ENCODE results near the gene SMAD6. TPM values are rescaled to one million over a fixed set of nuclear protein-coding genes. Genes with fewer than 3 reads are reported as not detected.

SMAD6 gene
- total RNA-seq, 1 experiment from 2014 or later, result 58.6 TPM

- no peak overlapping the region for H3K27ac Mint-ChIP-seq (ENCODE audit: unreplicated experiment)
- no TSS peak for BruUV-seq (replicated peaks)
- CTCF ChIA-PET, result no interaction called here
- no peaks in the 10 kb centered on the region for H3K36me3 Mint-ChIP-seq (ENCODE audit: insufficient read depth, unreplicated experiment)
- no peak overlapping the region for H3K4me3 Mint-ChIP-seq (ENCODE audit: low read depth, unreplicated experiment)
- no peaks in the 10 kb centered on the region for H3K27me3 Mint-ChIP-seq (ENCODE audit: unreplicated experiment)
- DNase-seq, result no peak
- no peaks in the 10 kb centered on the region for H3K4me1 Mint-ChIP-seq (ENCODE audit: low read depth, unreplicated experiment)
- intact Hi-C loops (cut with micrococcal nuclease; ENCODE audit: unreplicated experiment), result no loop called here
- H3K9me3 Mint-ChIP-seq (ENCODE audit: low read depth, unreplicated experiment), result peaks cover 5% of the 10 kb centered on the region
- TF ChIP-seq CTCF (IDR thresholded peaks at IDR 0.05; ENCODE audit: unreplicated experiment), result no peak
These were observed 21.5 kb upstream of the SMAD6 start for GRCh38 chr15:66680502-66680901.

GRCh38 chr15:66681395-66681794, 20.6 kb upstream of the SMAD6 start:
- Mint-ChIP-seq H3K36me3 (ENCODE audit: insufficient read depth, unreplicated experiment) (no peaks in the 10 kb centered on the region), H3K27me3 (ENCODE audit: unreplicated experiment) (no peaks in the 10 kb centered on the region), H3K4me3 (ENCODE audit: low read depth, unreplicated experiment) (no peak overlapping the region), H3K27ac (ENCODE audit: unreplicated experiment) (no peak overlapping the region), H3K4me1 (ENCODE audit: low read depth, unreplicated experiment) (no peaks in the 10 kb centered on the region), H3K9me3 (ENCODE audit: low read depth, unreplicated experiment) (peaks cover 5% of the 10 kb centered on the region)
- no peak for DNase-seq
- CTCF ChIA-PET, result no interaction called here
- intact Hi-C loops (cut with micrococcal nuclease; ENCODE audit: unreplicated experiment), result no loop called here
- no peak for TF ChIP-seq CTCF (IDR thresholded peaks at IDR 0.05; ENCODE audit: unreplicated experiment)
- BruUV-seq (replicated peaks), result no TSS peak

GRCh38 chr15:66682246-66682645, 19.8 kb upstream of the SMAD6 start:
- Mint-ChIP-seq H3K36me3 (ENCODE audit: insufficient read depth, unreplicated experiment) (no peaks in the 10 kb centered on the region), H3K4me3 (ENCODE audit: low read depth, unreplicated experiment) (no peak overlapping the region), H3K4me1 (ENCODE audit: low read depth, unreplicated experiment) (no peaks in the 10 kb centered on the region), H3K27me3 (ENCODE audit: unreplicated experiment) (no peaks in the 10 kb centered on the region), H3K27ac (ENCODE audit: unreplicated experiment) (no peak overlapping the region), H3K9me3 (ENCODE audit: low read depth, unreplicated experiment) (peaks cover 5% of the 10 kb centered on the region)
- no TSS peak for BruUV-seq (replicated peaks)
- intact Hi-C loops (cut with micrococcal nuclease; ENCODE audit: unreplicated experiment), result no loop called here
- CTCF ChIA-PET, result no interaction called here
- DNase-seq, result no peak
- no peak for TF ChIP-seq CTCF (IDR thresholded peaks at IDR 0.05; ENCODE audit: unreplicated experiment)

GRCh38 chr15:66682865-66683264, 19.2 kb upstream of the SMAD6 start:
- peaks cover 5% of the 10 kb centered on the region for H3K9me3 Mint-ChIP-seq (ENCODE audit: low read depth, unreplicated experiment)
- H3K27me3 Mint-ChIP-seq (ENCODE audit: unreplicated experiment), result no peaks in the 10 kb centered on the region
- no peak for TF ChIP-seq CTCF (IDR thresholded peaks at IDR 0.05; ENCODE audit: unreplicated experiment)
- H3K36me3 Mint-ChIP-seq (ENCODE audit: insufficient read depth, unreplicated experiment), result no peaks in the 10 kb centered on the region
- DNase-seq, result no peak
- BruUV-seq (replicated peaks), result no TSS peak
- intact Hi-C loops (cut with micrococcal nuclease; ENCODE audit: unreplicated experiment), result no loop called here
- no peak overlapping the region for H3K27ac Mint-ChIP-seq (ENCODE audit: unreplicated experiment)
- H3K4me1 Mint-ChIP-seq (ENCODE audit: low read depth, unreplicated experiment), result no peaks in the 10 kb centered on the region
- H3K4me3 Mint-ChIP-seq (ENCODE audit: low read depth, unreplicated experiment), result no peak overlapping the region
- CTCF ChIA-PET, result no interaction called here
